HG03103 (cell line): Measurements from ENCODE around the gene PLAAT2.

Experiments
- ATAC-seq: cut with Tn5 transposase; IDR thresholded peaks from one replicate; pipeline ENCODE4 v1.9.1; 2021; ENCODE audit warnings: low read depth; ENCODE audit not compliant: unreplicated experiment

PLAAT2 gene

GRCh38 chr11:63527667-63528066, 35.5 kb downstream of the PLAAT2 start:
- ATAC-seq, result no peak

- no peak for ATAC-seq
Observed at GRCh38 chr11:63523151-63523550, 40.0 kb downstream of the PLAAT2 start.

GRCh38 chr11:63521896-63522295, 41.3 kb downstream of the PLAAT2 start:
- ATAC-seq, result no peak

GRCh38 chr11:63520606-63521170, 42.5 kb downstream of the PLAAT2 start:
- ATAC-seq, result no peak

GRCh38 chr11:63518548-63518947, 44.6 kb downstream of the PLAAT2 start:
- no peak for ATAC-seq

- ATAC-seq, result no peak
Observed at GRCh38 chr11:63517156-63517555, 46.0 kb downstream of the PLAAT2 start.

- ATAC-seq, result no peak
Observed at GRCh38 chr11:63516109-63516508, 47.1 kb downstream of the PLAAT2 start.

GRCh38 chr11:63512816-63513215, 50.4 kb downstream of the PLAAT2 start:
- no peak for ATAC-seq

GRCh38 chr11:63511048-63511748, 52.0 kb downstream of the PLAAT2 start:
- no peak for ATAC-seq

- ATAC-seq, result no peak
Observed at GRCh38 chr11:63510360-63511047, 52.7 kb downstream of the PLAAT2 start.

- ATAC-seq, result no peak
Observed at GRCh38 chr11:63508745-63509144, 54.4 kb downstream of the PLAAT2 start.

- ATAC-seq, result no peak
Observed at GRCh38 chr11:63508009-63508408, 55.2 kb downstream of the PLAAT2 start.

- no peak for ATAC-seq
Observed at GRCh38 chr11:63507511-63507910, 55.7 kb downstream of the PLAAT2 start.

- ATAC-seq, result no peak
Observed at GRCh38 chr11:63506876-63507275, 56.3 kb downstream of the PLAAT2 start.

- ATAC-seq, result no peak
Observed at GRCh38 chr11:63505857-63506528, 57.2 kb downstream of the PLAAT2 start, which contains the start of gene LGALS12. TSS of gene LGALS12 (plus strand) at chr11:63506084. CDS start at chr11:63506459, 375 bp downstream.

- no peak for ATAC-seq
Observed at GRCh38 chr11:63504933-63505586, 58.1 kb downstream of the PLAAT2 start.

GRCh38 chr11:63504054-63504453, 59.1 kb downstream of the PLAAT2 start:
- no peak for ATAC-seq

- ATAC-seq, result no peak
Observed at GRCh38 chr11:63503492-63503891, 59.7 kb downstream of the PLAAT2 start.
